Keratinocyte (primary cell): ENCODE results near the gene FBXL17. TPM values are rescaled to one million over a fixed set of nuclear protein-coding genes. Genes with fewer than 3 reads are reported as not detected.

Experiments used
- DNase-seq: peaks from one replicate; pipeline ENCODE4 v3.0.0-alpha.2; 2011; ENCODE audit warnings: low read depth, missing footprints, low spot score
- FAIRE-seq: peaks from 2 replicates; lab custom pipeline; 2011; peaks lifted over from hg19 to GRCh38; lab: Jason Lieb, UNC
- H2AFZ ChIP-seq: 2 replicates; pipeline ENCODE4 v1.6.0; 2012; ENCODE audit warnings: low read length, control low read depth, inconsistent platforms; ENCODE audit not compliant: control insufficient read depth
- H3K27ac ChIP-seq: 2 replicates; pipeline ENCODE4 v1.5.1; 2011; ENCODE audit warnings: low read length; ENCODE audit not compliant: control insufficient read depth, insufficient read depth
- H3K27me3 ChIP-seq: 3 replicates; pipeline ENCODE4 v1.6.0; 2011; ENCODE audit warnings: low read length; ENCODE audit not compliant: control insufficient read depth, insufficient read depth; ENCODE audit errors: extremely low read depth
- H3K36me3 ChIP-seq, 2 experiments: 2 replicates in 1 of 2; 3 replicates in 1 of 2; pipeline ENCODE4 v1.5.1; 2011; ENCODE audit warnings: low read length in 2 of 2, mild to moderate bottlenecking in 1 of 2; ENCODE audit not compliant: control insufficient read depth in 2 of 2, insufficient read depth in 2 of 2; ENCODE audit errors: extremely low read depth in 1 of 2
- H3K4me1 ChIP-seq: 3 replicates; pipeline ENCODE4 v1.5.1; 2011; ENCODE audit warnings: low read length; ENCODE audit not compliant: control insufficient read depth, insufficient read depth; ENCODE audit errors: extremely low read depth
- H3K4me2 ChIP-seq: 3 replicates; pipeline ENCODE4 v1.6.0; 2011; ENCODE audit warnings: low read depth, low read length; ENCODE audit not compliant: control insufficient read depth, insufficient read depth; ENCODE audit errors: extremely low read depth
- H3K4me3 ChIP-seq, 3 experiments: fragments of 200-600 bp in 1 of 3; sonication (generic) in 1 of 3; 2 replicates in 2 of 3; 3 replicates in 1 of 3; pipeline ENCODE4 v1.5.1; 2011 to 2016; ENCODE audit warnings: low read length in 3 of 3, mild to moderate bottlenecking in 3 of 3, control low read depth in 2 of 3, inconsistent platforms in 1 of 3, low read depth in 1 of 3, mixed read lengths in 1 of 3, mixed run types in 1 of 3, moderate library complexity in 1 of 3; ENCODE audit not compliant: control insufficient read depth in 2 of 3, insufficient read depth in 2 of 3; ENCODE audit errors: extremely low read depth in 1 of 3
- H3K79me2 ChIP-seq: 2 replicates; pipeline ENCODE4 v1.6.0; 2012; ENCODE audit warnings: low read length; ENCODE audit not compliant: control insufficient read depth, insufficient read depth
- H3K9ac ChIP-seq: 3 replicates; pipeline ENCODE4 v1.6.0; 2011; ENCODE audit warnings: low read length; ENCODE audit not compliant: control insufficient read depth, insufficient read depth; ENCODE audit errors: extremely low read depth
- H3K9me1 ChIP-seq: 3 replicates; pipeline ENCODE4 v1.6.0; 2011; ENCODE audit warnings: low read length; ENCODE audit not compliant: control insufficient read depth, insufficient read depth; ENCODE audit errors: extremely low read depth
- H3K9me3 ChIP-seq: 2 replicates; pipeline ENCODE4 v1.5.1; 2012; ENCODE audit warnings: low read depth, low read length; ENCODE audit not compliant: control insufficient read depth
- H4K20me1 ChIP-seq: 3 replicates; pipeline ENCODE4 v1.6.0; 2011; ENCODE audit warnings: low read length; ENCODE audit not compliant: control insufficient read depth, insufficient read depth; ENCODE audit errors: extremely low read depth
- CTCF ChIP-seq, 3 experiments: IDR thresholded peaks in 1 of 3; conservative IDR thresholded peaks in 1 of 3; optimal IDR thresholded peaks in 1 of 3; 2 replicates in 2 of 3; 3 replicates in 1 of 3; pipeline versions ENCODE3 to v1.5.1; 2011; ENCODE audit warnings: low read length in 3 of 3, mild to moderate bottlenecking in 3 of 3, moderate library complexity in 2 of 3, control low read depth in 1 of 3, inconsistent platforms in 1 of 3; ENCODE audit not compliant: insufficient read depth in 2 of 3; ENCODE audit errors: extremely low read depth in 1 of 3
- EZH2 ChIP-seq: IDR thresholded peaks from one replicate; pipeline ENCODE4 v1.6.1; 2012; ENCODE audit warnings: inconsistent platforms, mild to moderate bottlenecking, low read length, moderate library complexity
- dilution Hi-C: fragments of 300-500 bp; cut with MboI; formaldehyde crosslinking; loops from one replicate; pipeline ENCODE4 v1.7.0; 2020; ENCODE audit warnings: low sequenced_read_pairs; ENCODE audit not compliant: extremely low pct_ligation_motif_present
- polyA plus RNA-seq, 5 experiments: library from polyadenylated mRNA; depleted of rRNA in 3 of 5; stranded (reverse) in 3 of 5; stranded (forward) in 1 of 5; unstranded in 1 of 5; fragments of >200 nt; gene quantifications; 1 replicate in 1 of 5; 2 replicates in 3 of 5; 3 replicates in 1 of 5; pipeline versions ENCODE4 v1.2.1 to v1.2.3, GENCODE V29; 2011 to 2012; ENCODE audit warnings: missing spikeins in 2 of 5, low read depth in 1 of 5, low replicate concordance in 1 of 5

Gene FBXL17
- polyA plus RNA-seq, 1 donor (not counting 4 experiments of a cell fraction or from before 2014, with no cell fraction given) = 5.7 TPM

GRCh38 chr5:107933326-107933725 lies 448.6 kb downstream of the FBXL17 start:
- Histone ChIP-seq H2AFZ (no peak overlapping the region), H3K27ac (no peak overlapping the region), H3K4me3 (no peak overlapping the region), H3K4me2 (no peak overlapping the region), H3K79me2 (no peaks in the 10 kb centered on the region), H3K4me1 (no peaks in the 10 kb centered on the region), H3K36me3 (no peaks in the 10 kb centered on the region), H3K9me3 (no peaks in the 10 kb centered on the region), H4K20me1 (no peaks in the 10 kb centered on the region), H3K9ac (no peak overlapping the region), H3K9me1 (no peaks in the 10 kb centered on the region), H3K27me3 (no peaks in the 10 kb centered on the region)
- FAIRE-seq = no peak
- no peak for TF ChIP-seq CTCF (optimal IDR thresholded peaks at IDR 0.05 in 1 of 3, IDR thresholded peaks at IDR 0.05 in 1 of 3, conservative IDR thresholded peaks at IDR 0.05 in 1 of 3; ENCODE audit: extremely low read depth in 1 of 3, insufficient read depth in 2 of 3, low read length in 3 of 3)
- TF ChIP-seq EZH2 = no peak
- dilution Hi-C loops = no loop called here
- no peak for DNase-seq

- dilution Hi-C loops = no loop called here
- TF ChIP-seq EZH2 = no peak
- no peak for TF ChIP-seq CTCF (optimal IDR thresholded peaks at IDR 0.05 in 1 of 3, IDR thresholded peaks at IDR 0.05 in 1 of 3, conservative IDR thresholded peaks at IDR 0.05 in 1 of 3; ENCODE audit: extremely low read depth in 1 of 3, insufficient read depth in 2 of 3, low read length in 3 of 3)
- H3K9me3 ChIP-seq = no peaks in the 10 kb centered on the region
- no peak overlapping the region for H3K4me3 ChIP-seq
- no peaks in the 10 kb centered on the region for H3K9me1 ChIP-seq
- no peak overlapping the region for H3K27ac ChIP-seq
- no peak overlapping the region for H3K9ac ChIP-seq
- H3K27me3 ChIP-seq = no peaks in the 10 kb centered on the region
- no peak for FAIRE-seq
- no peaks in the 10 kb centered on the region for H3K79me2 ChIP-seq
- no peaks in the 10 kb centered on the region for H3K4me1 ChIP-seq
- H3K36me3 ChIP-seq = no peaks in the 10 kb centered on the region
- H2AFZ ChIP-seq = no peak overlapping the region
- DNase-seq = no peak
- no peak overlapping the region for H3K4me2 ChIP-seq
- no peaks in the 10 kb centered on the region for H4K20me1 ChIP-seq
These were observed 451.0 kb downstream of the FBXL17 start for GRCh38 chr5:107930891-107931290.
